NK-92 (cell line): ENCODE data around the gene RRP1B.

Source experiments
- DNase-seq: peaks from one replicate; lab custom pipeline; 2025; ENCODE audit not compliant: unreplicated experiment; lab: John Stamatoyannopoulos, UW

RRP1B gene

GRCh38 chr21:43720539-43721166 is 61.3 kb downstream of the RRP1B start:
- DNase-seq: no peak

- no peak for DNase-seq
These were observed 61.8 kb downstream of the RRP1B start for GRCh38 chr21:43721206-43721605.

GRCh38 chr21:43721939-43722338 is 62.6 kb downstream of the RRP1B start:
- DNase-seq: no peak

GRCh38 chr21:43723648-43724047 is 64.3 kb downstream of the RRP1B start:
- DNase-seq: no peak

- DNase-seq: no peak
These were observed 67.5 kb downstream of the RRP1B start for GRCh38 chr21:43726686-43727518.

- DNase-seq: no peak
These were observed 68.3 kb downstream of the RRP1B start for GRCh38 chr21:43727519-43728153.

- no peak for DNase-seq
These were observed 68.8 kb downstream of the RRP1B start for GRCh38 chr21:43728154-43728466.

GRCh38 chr21:43728467-43729390 is 69.4 kb downstream of the RRP1B start:
- no peak for DNase-seq

GRCh38 chr21:43731476-43731875 is 72.1 kb downstream of the RRP1B start:
- no peak for DNase-seq

GRCh38 chr21:43731891-43732711 is 72.7 kb downstream of the RRP1B start:
- DNase-seq: no peak

- DNase-seq: no peak
These were observed 73.7 kb downstream of the RRP1B start for GRCh38 chr21:43733060-43733459.

GRCh38 chr21:43733529-43734071 is 74.2 kb downstream of the RRP1B start:
- DNase-seq: no peak

GRCh38 chr21:43734131-43734927 is 75.0 kb downstream of the RRP1B start:
- no peak for DNase-seq

GRCh38 chr21:43734928-43735229 is 75.5 kb downstream of the RRP1B start:
- DNase-seq: no peak

GRCh38 chr21:43735236-43736091 is 76.1 kb downstream of the RRP1B start:
- DNase-seq: no peak

GRCh38 chr21:43736224-43736883 is 77.0 kb downstream of the RRP1B start:
- no peak for DNase-seq

GRCh38 chr21:43737158-43737950 is 78.0 kb downstream of the RRP1B start:
- DNase-seq: no peak
